ELF-1 (cell line): ENCODE measurements around the gene DLGAP4.

Experiments
- DNase-seq: peaks from one replicate; pipeline ENCODE4 v3.0.0-alpha.2; 2016; ENCODE audit warnings: low read depth, low spot score

DLGAP4 gene

DNA sequence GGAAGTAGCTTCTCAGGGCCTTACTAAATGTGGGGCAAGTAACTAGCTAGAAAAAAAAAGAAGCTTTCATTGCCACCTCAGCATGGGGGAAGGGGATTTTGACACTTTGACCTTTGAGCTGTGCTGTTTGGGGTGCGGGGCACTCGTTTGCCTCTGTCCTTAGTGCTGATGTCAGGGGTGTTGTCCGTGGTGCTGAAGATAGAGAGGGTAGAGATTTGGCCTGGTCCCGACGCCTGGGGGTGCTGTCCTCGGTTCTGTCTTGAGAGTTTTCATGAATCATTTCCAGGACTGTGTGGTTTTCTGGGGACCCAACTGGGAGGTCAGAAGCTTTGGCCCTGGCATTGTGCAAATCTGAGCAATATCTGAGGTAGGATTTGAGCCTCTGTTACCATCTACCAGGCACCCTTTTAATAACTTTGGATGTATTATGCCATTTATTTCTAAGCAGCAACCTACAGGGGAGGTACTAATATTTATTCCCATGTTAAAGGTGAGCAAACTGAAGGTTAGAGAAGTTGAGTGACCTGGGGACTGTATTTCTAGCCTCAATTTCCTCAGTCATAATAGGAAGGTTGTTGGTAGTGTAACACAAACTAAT lies 78.0 kb downstream of the DLGAP4 start:
- peak; percentile 90 for DNase-seq

DNA sequence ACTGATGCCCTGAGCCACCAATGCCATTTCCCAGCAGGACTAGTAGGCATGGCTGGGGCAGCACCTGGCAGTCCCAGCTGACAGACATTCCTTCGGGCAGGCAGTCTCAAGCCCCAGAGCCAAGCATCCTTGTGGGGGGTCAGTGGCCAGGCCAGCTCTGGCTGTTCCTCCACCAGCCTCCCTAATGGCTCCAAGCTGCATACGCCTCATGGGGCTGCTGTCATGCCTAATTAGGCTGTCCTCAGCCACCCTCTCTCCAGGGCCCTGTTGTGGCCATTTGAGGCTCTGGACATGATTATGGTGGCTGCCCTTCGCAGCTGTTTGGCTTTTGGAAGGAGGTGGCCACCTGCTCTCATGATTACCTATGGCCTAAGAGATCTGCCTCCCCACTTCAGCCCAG lies 79.4 kb downstream of the DLGAP4 start:
- DNase-seq = no peak

DNA sequence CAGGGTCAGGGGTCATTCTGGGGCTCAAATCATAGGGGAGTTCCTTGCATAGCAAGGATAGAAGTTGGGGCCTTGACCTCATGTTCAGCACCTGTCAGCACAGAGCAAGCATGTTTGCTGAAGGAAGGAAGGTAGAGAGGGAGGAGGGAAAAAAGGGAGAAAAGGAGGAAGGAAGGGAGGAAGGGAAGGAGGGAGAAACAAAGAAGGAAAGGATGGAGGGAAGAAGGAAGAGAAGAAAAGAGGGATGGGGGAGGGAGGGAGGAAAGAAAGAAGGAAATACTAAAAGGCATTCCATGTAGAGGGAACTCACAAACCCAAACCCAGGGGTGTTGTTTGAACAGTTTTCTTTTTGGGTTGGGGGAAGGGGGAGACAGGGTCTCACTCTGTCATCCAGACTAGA lies 80.1 kb downstream of the DLGAP4 start:
- no peak for DNase-seq

DNA sequence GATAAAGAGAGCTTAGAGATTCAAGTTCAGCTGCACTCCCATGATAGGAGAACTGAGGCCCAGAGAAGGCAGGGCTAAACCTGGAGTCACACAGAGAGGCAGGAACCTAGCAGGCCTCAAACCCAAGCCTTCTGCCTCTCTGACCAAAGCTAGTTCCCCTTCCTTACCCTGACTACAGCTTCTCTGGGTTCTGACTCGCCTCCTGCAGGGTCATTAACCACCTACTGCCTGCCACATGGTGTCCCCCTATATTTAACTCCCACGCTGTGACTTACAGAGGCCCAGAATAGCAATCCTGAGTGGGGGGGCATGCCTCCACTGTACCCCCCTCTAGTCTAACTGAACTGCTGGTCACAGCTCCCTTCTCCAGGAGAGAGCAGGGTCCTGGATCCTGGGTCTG lies 84.1 kb downstream of the DLGAP4 start:
- no peak for DNase-seq

DNA sequence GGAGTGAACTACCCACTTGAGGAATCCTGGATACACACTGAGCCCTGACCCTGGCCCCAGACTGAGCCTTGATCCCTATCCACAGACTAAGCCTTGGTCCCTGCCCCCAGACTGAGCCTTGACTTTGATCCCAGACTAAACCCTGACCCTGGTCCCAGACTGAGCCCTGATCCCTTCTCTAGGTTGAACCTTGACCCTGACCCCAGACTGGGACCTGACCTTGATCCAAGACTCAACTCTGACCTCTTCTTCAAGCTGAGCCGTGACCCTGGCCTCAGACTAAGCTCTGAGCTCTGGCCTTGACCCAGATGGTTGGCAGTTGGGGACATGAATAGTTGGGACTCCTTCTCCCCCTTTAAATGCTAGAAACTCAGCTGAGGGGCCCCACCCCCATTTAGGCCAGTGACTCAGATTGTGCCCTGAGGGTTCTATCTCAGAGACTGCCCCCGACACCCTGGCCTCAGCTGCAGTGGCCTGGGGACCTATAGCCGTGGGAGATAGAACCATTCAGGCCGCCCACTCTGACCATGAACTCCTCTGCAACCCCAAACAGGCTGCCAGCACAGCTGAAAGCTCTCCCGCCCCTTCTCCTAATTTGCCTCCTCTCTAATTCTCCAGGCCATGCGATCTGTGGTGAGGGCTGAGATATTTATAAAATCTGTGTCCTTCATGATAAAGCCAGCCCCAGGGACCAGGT lies 84.7 kb downstream of the DLGAP4 start:
- no peak for DNase-seq

DNA sequence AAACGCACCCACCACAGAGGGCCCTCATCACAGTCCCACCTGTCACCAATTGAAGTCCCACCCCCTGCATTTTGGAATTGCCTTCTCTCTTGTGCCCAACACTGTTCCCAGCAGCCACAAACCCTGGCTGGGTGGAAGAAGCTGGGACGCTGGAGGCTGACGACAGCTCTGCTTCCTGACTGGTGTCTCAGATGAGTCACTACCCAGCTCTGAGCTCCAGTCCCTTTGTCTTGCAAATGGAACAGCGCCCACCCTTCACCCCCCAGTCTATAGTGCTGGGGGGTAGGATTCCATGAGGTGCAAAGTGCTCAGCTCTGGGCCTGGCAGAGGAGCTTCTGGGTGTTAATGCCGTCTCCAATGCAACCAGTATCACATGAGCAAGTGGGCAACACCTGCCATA lies 85.3 kb downstream of the DLGAP4 start:
- peak; percentile 83 for DNase-seq

DNA sequence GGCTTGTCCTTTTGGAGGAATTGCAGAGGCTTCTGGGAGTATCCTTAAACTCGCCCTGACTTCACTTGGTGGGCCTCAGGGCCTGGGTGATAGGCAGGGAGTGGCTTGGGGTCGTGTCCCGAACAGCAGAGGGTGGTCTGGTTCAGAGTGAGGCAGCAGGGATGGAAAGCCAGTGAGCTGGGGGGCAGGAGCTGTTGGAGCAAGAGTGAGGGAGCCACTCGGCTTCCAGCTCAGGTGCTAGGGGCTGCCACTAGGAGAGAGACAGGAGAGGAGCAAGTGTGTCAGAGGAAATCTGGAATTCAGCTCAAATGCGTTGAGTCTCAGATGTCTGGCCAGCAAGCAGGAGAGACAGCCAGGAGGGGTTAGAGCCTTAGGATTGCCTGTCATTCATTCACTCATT lies 85.8 kb downstream of the DLGAP4 start:
- peak; percentile 27 for DNase-seq

DNA sequence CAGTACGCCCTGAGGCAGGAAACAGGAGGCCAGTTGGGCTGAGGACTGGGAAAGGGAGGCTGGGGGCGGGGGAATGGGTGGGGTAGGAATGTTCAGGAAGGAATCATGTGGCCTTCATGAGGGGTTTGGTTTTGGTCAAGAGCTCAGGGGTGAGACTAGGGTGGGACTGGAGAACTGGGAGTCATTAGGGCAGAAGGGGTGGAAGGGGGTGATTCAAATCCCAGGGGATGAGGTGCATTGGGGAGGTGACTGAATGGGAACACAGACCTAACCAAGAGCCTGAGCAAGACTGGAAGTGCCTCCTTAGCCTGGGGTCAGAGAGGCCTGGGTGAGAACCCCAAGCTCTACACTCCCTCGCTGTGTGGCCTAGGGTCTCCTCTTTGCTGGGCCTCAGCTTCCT lies 86.8 kb downstream of the DLGAP4 start:
- DNase-seq = no peak

DNA sequence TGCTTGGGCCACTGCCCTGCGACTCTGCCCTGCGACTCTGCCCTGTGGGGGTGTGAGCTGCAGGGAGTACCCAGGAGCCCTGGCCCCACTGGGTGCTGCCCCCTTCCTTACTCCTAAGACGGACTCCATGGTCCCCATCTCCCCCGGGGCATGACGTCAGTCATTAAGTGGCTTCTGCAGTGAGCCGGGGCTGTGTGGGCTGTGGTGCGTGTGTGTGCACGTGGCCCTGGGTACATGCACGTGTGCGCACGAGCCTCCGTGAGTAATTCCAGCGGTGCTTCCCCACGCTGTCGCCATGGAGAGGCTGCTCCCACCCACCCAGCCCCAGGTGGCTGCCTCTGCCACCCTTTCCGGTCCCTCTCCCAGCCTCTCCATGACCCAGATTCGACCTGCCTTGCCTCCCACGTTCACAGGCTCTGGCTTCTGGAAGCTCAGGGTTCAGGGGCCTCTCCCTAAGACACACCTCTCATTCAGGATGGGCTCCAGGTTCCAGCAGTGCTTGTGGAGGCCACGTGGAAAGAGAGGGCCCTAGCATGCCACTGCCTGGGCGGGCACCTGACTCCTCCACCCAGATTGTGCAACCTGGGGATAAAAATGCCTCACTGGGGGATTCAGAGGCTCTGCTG lies 88.3 kb downstream of the DLGAP4 start:
- DNase-seq = no peak

DNA sequence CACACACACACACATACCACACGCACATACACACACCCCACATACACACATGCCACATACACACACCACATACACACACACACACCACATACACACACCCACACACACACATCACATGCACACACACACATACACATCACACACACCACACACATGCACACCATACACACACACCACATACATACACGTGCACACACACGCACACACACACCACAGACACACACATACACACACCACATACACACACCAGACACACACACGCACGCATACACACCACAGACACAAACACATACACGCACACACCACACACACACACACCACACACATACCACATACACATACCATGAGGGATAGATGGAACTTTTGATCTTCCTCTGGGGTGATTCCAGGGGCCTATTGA lies 90.2 kb downstream of the DLGAP4 start:
- DNase-seq = no peak

DNA sequence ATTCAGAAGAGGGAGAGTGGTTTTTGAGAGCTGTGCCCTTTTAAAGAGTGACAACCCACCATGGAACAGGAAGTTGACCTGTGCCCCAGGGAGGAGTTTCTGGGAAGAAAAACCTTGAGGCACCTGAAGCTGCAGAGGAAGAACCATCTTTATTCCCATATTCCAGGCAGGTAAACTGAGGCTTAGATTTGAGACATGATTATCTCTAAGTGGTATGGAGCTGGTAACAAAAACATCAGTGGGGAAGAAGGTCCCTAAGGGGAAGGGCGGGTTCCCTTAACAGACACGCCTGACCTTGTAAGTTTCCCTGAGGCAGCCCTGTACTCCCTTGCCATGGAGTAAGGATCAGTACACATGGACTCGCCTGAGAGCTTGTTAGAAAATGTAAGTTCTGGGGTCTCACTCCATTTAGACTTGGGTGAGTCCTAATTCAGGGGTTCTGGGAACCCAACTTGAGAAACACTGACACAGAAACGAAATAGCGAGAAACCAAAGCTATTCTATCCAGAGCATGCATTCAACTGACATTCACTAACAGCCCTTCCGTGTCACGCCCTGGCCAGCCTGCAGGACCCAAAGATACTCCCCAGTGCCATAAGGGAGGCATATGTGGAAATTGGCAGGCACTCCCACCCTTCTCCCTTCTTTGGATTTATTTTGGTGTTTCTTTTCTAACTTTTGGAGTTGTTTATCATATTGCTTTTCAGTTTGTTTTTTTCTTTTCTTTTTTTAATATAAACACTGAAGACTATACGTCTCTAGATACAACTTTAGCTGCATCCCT lies 90.9 kb downstream of the DLGAP4 start:
- DNase-seq = no peak

DNA sequence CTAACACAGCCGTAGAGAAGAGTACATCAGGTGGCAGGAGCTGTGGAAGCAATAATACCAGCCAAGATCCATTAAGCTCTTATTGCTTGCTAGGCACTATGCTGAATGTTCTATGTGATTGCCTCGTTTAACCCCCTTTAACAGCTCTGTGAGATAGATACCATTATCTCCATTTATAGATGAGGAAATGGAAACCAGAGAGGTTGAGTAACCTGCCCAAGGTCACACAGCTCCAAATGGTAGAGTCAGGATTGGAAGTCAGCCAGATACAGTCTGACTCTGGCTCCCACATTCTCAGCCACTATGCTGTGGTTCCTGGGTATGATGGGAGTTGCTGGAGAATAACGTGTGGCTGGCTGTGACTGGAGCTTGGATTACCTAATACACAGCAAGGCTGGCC lies 92.4 kb downstream of the DLGAP4 start:
- no peak for DNase-seq

DNA sequence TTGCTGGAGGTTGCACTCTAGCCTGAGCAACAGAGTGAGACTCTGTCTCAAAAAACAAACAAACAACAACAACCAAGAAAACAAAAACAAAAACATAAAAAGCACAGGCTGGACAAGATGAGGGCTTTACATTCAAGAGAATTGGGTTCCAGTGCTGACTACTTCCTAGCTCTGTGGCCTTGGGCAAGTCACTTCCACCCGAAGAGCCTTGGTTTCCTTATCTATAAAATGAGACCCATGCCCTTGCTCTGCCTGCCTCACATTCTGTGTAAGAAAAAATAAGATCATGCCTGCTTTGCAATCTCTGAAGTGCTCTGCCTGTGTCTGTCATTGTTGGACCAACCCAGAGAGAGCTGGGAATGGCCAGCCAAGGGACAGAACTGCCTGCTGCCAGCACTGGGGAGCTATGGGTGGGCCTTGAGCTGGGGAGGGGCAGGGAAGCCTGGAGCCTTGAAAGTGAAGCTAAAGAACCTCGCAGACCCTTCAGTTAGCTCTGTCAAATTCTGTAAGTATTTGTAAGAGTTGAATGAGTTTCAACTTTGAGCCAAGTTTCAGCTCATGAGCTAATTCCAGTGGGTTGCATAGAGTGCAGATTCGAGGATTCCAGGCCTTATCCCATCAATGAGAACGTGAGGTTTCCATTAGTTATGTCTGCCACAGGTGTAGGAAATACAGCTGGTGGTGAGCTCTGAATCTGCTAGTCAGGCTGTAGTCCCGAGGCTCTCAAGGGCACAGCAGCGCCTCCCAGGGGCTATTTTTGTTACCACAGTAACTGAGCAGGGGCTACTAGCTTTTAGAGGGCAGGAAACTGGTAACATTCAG lies 93.2 kb downstream of the DLGAP4 start:
- peak; percentile 93 for DNase-seq

DNA sequence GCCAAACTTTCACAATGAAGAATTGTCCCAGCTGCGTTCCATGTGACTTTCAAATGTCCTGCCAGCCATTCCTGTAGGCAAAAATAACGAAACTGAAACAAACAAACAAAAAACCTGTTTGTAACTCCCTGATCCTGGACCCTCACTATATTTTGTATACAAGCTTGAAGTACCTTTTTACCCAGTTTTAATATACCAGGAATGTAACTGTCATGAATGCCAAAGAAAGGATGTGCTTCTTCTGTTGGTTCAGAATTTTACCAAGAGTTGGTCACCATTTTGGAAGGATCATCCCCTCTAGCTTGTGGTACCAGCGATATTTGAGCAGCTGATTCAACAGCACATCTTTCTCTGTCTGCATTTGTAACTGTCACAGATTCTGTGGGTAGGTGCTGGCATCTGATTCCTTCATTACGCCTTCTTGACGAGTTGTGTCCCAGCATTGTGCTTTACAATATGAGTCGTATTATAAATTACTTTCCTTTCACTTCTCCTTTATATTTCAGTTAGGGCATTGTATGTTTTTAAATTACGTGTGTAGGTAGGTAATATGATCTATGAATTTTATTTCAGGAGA lies 93.9 kb downstream of the DLGAP4 start:
- no peak for DNase-seq

DNA sequence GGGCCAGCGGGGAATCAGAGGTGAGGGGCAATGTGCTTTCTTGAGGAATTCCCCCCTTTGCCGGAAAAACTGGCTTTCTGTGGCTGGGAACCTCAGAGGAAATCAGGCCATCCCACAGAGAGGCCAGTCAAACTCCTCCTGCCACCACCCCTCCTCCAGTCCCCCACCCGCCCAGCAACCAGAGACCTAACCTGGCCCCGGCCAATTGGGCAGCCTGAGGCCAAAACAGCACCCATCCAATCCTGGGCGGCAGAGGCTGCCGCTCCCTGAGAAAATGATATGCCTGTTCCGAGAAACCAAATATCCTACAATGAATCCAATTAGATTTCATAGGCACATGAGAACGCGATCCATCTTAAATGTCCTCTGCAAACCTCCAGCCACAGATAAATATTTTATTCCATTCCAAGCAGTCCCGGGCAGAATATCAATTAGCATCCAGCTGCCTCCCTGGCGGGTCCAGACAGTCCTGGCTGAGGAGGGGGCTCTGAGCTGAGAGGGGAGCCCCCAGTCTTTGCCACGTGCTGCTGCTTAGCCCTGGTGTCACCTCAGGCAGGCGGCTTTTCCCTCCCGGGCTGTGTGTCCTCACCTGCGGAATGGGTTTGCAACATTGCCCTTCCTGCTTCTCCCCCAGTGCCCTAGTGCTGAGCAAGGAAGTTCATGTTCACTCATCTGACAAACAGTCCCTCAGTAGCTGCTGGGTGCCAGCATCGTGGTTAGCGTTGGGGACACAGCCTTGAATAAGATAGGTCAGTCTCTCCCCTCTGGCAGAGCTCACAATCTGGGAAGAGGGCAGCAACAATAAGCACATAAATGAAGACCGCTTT lies 95.0 kb downstream of the DLGAP4 start:
- no peak for DNase-seq

DNA sequence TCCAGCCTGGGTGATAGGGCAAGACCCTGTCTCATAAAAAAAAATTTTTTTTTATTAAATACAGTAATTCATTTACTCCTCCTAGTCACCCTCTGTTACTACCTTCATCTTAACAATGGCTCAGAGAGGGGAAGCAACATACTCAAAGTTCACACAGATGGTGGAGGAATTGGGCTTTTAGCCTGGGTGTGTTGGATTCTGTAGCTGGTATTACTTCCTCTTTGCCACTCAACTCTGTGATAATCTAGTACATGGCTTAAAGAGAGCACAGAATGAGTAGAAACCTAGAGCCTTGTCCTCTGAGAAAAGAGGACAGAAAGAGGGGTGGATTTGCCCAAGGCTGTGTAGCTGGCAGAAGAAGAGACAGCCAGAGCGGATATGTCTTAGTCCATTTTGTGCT lies 96.6 kb downstream of the DLGAP4 start:
- no peak for DNase-seq

DNA sequence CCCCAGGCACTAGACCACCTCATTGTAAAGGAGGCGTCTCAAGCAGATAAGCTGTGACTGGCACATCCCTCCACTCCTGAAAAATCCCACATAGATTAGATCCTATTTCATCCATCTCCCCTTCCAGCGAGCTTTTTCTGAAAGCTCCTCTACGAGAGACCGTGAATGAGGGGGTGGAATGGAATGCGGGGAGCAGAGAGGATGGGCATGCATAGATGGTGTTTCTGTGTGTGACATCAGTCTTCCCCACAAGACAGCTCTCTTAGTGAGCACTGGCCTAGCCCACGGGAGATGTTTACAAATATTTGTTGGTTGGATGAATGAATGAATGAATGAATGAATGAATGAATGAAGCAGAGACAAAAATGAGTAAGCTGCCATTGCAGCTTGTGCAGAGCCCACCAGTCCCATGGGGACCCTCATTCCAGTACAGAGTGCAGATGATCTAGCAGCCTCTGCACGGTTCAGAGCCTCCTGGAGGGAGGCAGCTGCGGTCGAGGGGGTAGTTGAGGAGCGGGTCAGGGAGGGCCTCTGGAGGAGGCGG lies 98.4 kb downstream of the DLGAP4 start:
- no peak for DNase-seq

DNA sequence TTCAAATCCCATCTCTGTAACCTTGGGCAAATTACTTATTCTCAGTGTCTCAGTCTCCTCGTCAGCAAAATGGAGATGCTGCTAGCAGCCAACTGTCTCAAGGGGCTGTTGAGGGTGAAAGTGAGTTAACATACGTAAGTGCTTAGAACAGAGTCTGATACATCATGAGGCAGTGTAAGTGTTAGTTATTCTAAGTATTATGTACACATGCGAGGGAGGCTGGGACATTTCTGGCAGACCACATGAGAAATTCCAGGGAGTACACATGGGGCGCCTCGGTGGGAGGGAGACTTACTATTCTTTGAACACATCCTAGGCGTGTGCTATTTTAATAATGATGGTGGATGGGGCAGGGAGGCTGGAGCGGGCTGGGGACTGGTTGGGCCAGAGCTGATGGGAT lies 99.1 kb downstream of the DLGAP4 start:
- DNase-seq = no peak

DNA sequence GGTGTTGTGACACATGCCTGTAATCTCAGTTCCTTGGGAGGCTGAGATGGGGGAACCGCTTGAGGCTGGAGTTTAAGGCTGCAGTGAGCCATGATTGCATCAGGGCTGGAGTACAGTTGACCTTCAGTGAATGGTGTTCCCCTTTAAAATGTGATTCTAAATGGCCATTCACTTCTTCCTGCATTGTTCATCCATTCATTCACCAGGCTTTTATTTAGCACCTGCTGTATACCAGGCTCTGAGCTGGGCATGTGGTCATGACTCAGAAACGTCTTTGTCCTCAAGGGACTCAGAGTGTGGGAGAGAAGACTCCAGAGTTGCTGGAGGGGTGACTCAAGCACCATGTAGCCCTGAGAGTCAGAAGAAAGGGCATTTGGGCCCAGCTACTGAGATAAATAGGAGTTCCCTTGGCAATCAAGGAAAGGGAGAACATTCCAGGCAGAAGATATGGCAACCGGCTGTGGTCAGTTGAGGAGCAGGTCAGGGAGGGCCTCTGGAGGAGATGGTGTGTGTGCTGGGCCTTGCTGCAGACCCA lies 101.1 kb downstream of the DLGAP4 start:
- DNase-seq = no peak

DNA sequence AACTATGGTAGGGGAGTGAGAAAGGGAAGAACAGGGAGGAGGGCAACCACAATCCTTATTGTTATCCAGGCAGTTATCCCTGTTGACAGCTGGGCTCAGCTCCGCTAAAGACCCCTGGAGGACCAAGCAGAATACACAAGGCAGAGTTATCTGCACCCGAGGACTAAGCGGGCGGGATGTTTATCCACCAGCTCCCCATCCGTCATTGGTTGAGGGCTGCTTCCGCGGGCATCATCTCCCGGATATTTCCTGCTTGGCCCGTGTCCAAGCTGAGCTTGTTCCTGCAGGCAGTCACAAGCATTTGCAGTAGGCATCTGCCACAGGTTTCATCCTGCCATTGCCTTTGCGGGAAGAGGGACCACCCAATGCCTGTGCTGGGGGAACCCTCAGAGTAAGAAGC lies 102.1 kb downstream of the DLGAP4 start:
- no peak for DNase-seq
